MM.1S (cell line): ENCODE data around the gene INPP4B.
A peak's percentile ranks its signal among the peaks of the same experiment; 100 is the strongest.

ENCODE experiments used
- DNase-seq: peaks from one replicate; pipeline ENCODE4 v3.0.0-alpha.2; 2015
- H2AFZ ChIP-seq: fragments of 300-600 bp; sonication (generic); 2 replicates; pipeline ENCODE4 v1.6.0; 2016; ENCODE audit warnings: antibody characterized with exemption, low read length
- H3F3A ChIP-seq: fragments of 300-600 bp; sonication (generic); 2 replicates; pipeline ENCODE4 v1.6.1; 2016; ENCODE audit warnings: mild to moderate bottlenecking, antibody characterized with exemption, low read length, moderate library complexity, mixed read lengths; ENCODE audit not compliant: insufficient read depth
- H3K27ac ChIP-seq: fragments of 300-600 bp; sonication (generic); 2 replicates; pipeline ENCODE4 v1.5.1; 2016; ENCODE audit warnings: mild to moderate bottlenecking, low read length
- H3K27me3 ChIP-seq: fragments of 300-600 bp; sonication (generic); replicated peaks from 2 replicates; pipeline ENCODE4 v1.6.0; 2016; ENCODE audit warnings: low read length; ENCODE audit not compliant: insufficient read depth
- H3K36me3 ChIP-seq: fragments of 300-600 bp; sonication (generic); replicated peaks from 2 replicates; pipeline ENCODE4 v1.6.1; 2016; ENCODE audit warnings: mild to moderate bottlenecking, low read length, mixed read lengths; ENCODE audit not compliant: insufficient read depth
- H3K4me1 ChIP-seq: fragments of 300-600 bp; sonication (generic); 2 replicates; pipeline ENCODE4 v1.6.1; 2016; ENCODE audit warnings: low read length, mixed read lengths
- H3K4me2 ChIP-seq: fragments of 300-600 bp; sonication (generic); 2 replicates; pipeline ENCODE4 v1.6.0; 2016; ENCODE audit warnings: low read depth, low read length
- H3K4me3 ChIP-seq: fragments of 300-600 bp; sonication (generic); 2 replicates; pipeline ENCODE4 v1.5.1; 2016; ENCODE audit warnings: low read length, mixed read lengths
- H3K79me2 ChIP-seq: fragments of 300-600 bp; sonication (generic); 2 replicates; pipeline ENCODE4 v1.6.1; 2016; ENCODE audit warnings: mixed run types, low read length, mixed read lengths
- H3K9ac ChIP-seq: fragments of 300-600 bp; sonication (generic); 2 replicates; pipeline ENCODE4 v1.6.1; 2016; ENCODE audit warnings: low read length, mixed read lengths
- H3K9me2 ChIP-seq: fragments of 300-600 bp; sonication (generic); replicated peaks from 2 replicates; pipeline ENCODE4 v1.6.1; 2016; ENCODE audit warnings: mild to moderate bottlenecking, low read length, mixed read lengths; ENCODE audit not compliant: insufficient read depth
- H3K9me3 ChIP-seq: fragments of 300-600 bp; sonication (generic); replicated peaks from 2 replicates; pipeline ENCODE4 v1.6.1; 2016; ENCODE audit warnings: mild to moderate bottlenecking, low read length, mixed read lengths; ENCODE audit not compliant: insufficient read depth
- H4K20me1 ChIP-seq: fragments of 300-600 bp; sonication (generic); 2 replicates; pipeline ENCODE4 v1.6.1; 2016; ENCODE audit warnings: mild to moderate bottlenecking, low read length, moderate library complexity, mixed read lengths; ENCODE audit not compliant: insufficient read depth
- CTCF ChIP-seq: fragments of 300-600 bp; sonication (generic); IDR thresholded peaks from 2 replicates; pipeline ENCODE4 v1.5.1; 2016; ENCODE audit warnings: antibody characterized with exemption, low read length, mixed read lengths
- EZH2 ChIP-seq: fragments of 300-600 bp; sonication (generic); optimal IDR thresholded peaks from 2 replicates; pipeline ENCODE3; 2017; ENCODE audit warnings: low read depth, mild to moderate bottlenecking, antibody characterized with exemption, low read length, mixed read lengths
- EZH2phosphoT487 ChIP-seq: fragments of 300-600 bp; sonication (generic); IDR thresholded peaks from 2 replicates; pipeline ENCODE4 v1.6.1; 2018; ENCODE audit warnings: antibody characterized with exemption, low read length

INPP4B gene

GRCh38 chr4:142316913-142317312 lies 529.2 kb downstream of the INPP4B start:
- no peaks in the 10 kb centered on the region for H3K9me2 ChIP-seq

GRCh38 chr4:142316025-142316424 lies 530.1 kb downstream of the INPP4B start:
- no peaks in the 10 kb centered on the region for H3K36me3 ChIP-seq
- H3K4me3 ChIP-seq = no peak overlapping the region
- H3K9me3 ChIP-seq = no peaks in the 10 kb centered on the region
- no peak overlapping the region for H3K4me2 ChIP-seq
- no peaks in the 10 kb centered on the region for H4K20me1 ChIP-seq
- TF ChIP-seq EZH2phosphoT487 (no peak), CTCF (no peak), EZH2 (no peak)
- peaks cover 37% of the 10 kb centered on the region for H3K27me3 ChIP-seq
- H3F3A ChIP-seq = no peaks in the 10 kb centered on the region
- no peak for DNase-seq
- H3K9ac ChIP-seq = no peak overlapping the region
- no peak overlapping the region for H2AFZ ChIP-seq
- peaks cover 10% of the 10 kb centered on the region for H3K4me1 ChIP-seq
- H3K79me2 ChIP-seq = no peaks in the 10 kb centered on the region
- H3K9me2 ChIP-seq = no peaks in the 10 kb centered on the region
- H3K27ac ChIP-seq = no peak overlapping the region

More at GRCh38 chr4:142316913-142317312, 529.2 kb downstream of the INPP4B start:
- H3K36me3 ChIP-seq = no peaks in the 10 kb centered on the region
- no peaks in the 10 kb centered on the region for H3K9me3 ChIP-seq
- DNase-seq = no peak
- H3K9ac ChIP-seq = no peak overlapping the region
- no peaks in the 10 kb centered on the region for H4K20me1 ChIP-seq
- TF ChIP-seq EZH2phosphoT487 (no peak), EZH2 (no peak), CTCF (no peak)
- H3K4me3 ChIP-seq = no peak overlapping the region
- no peak overlapping the region for H3K4me2 ChIP-seq
- no peaks in the 10 kb centered on the region for H3F3A ChIP-seq
- H2AFZ ChIP-seq = no peak overlapping the region
- H3K79me2 ChIP-seq = no peaks in the 10 kb centered on the region
- H3K4me1 ChIP-seq = peaks cover 10% of the 10 kb centered on the region
- H3K27me3 ChIP-seq = peaks cover 38% of the 10 kb centered on the region
- no peak overlapping the region for H3K27ac ChIP-seq

GRCh38 chr4:142314686-142315085 lies 531.4 kb downstream of the INPP4B start:
- TF ChIP-seq EZH2 (no peak), EZH2phosphoT487 (no peak), CTCF (no peak)
- Histone ChIP-seq H3K9ac (no peak overlapping the region), H3K9me2 (no peaks in the 10 kb centered on the region), H3K79me2 (no peaks in the 10 kb centered on the region), H3K27me3 (peaks cover 37% of the 10 kb centered on the region), H3K4me1 (peaks cover 10% of the 10 kb centered on the region), H3K27ac (no peak overlapping the region), H3K9me3 (no peaks in the 10 kb centered on the region), H3K4me2 (no peak overlapping the region), H3F3A (no peaks in the 10 kb centered on the region), H3K4me3 (no peak overlapping the region), H4K20me1 (no peaks in the 10 kb centered on the region), H3K36me3 (no peaks in the 10 kb centered on the region), H2AFZ (no peak overlapping the region)
- peak; percentile 73 for DNase-seq
